K562 (cell line): Measurements from ENCODE around the gene ARFGEF3. TPM values are rescaled to one million over a fixed set of nuclear protein-coding genes. Genes with fewer than 3 reads are reported as not detected.

Source experiments
- ATAC-seq: fragments of 200-7000 bp; cut with Tn5 transposase; 3 replicates; pipeline ENCODE4 v1.9.1; 2020; ENCODE audit warnings: moderate library complexity
- BruUV-seq: library from RNA; stranded (reverse); fragments of 400-500 nt; replicated peaks from 2 replicates; lab custom pipeline; 2021; lab: Mats Ljungman, UMichigan
- CTCF ChIA-PET: fragments of 300-600 bp; formaldehyde crosslinking; extraction: SDS; loops from one replicate; lab custom pipeline; 2021; ENCODE audit warnings: low intra/inter-chr PET ratio; lab: Yijun Ruan, JAX
- POLR2A ChIA-PET: fragments of 300-600, 350-650 bp; sonication (Branson Sonifier 250); formaldehyde crosslinking; extraction: SDS; loops from one replicate; lab custom pipeline; 2021; ENCODE audit warnings: antibody characterized with exemption, inconsistent platforms; lab: Yijun Ruan, JAX
- DNase-seq, 4 experiments: peaks; one replicate each; pipeline versions ENCODE4 v3.0.0 to v3.0.0-alpha.2; 2011 to 2018; ENCODE audit warnings: low spot score in 3 of 4, mixed read lengths in 3 of 4; ENCODE audit errors: extremely low read depth in 1 of 4
- FAIRE-seq: peaks from 2 replicates; lab custom pipeline; 2011; peaks lifted over from hg19 to GRCh38; lab: Jason Lieb, UNC
- H2AFZ ChIP-seq: 2 replicates; pipeline ENCODE4 v1.6.0; 2011; ENCODE audit warnings: low read depth, low read length, control low read depth, inconsistent platforms
- H3K27ac ChIP-seq: fragments of 200-600 bp; 3 replicates; pipeline ENCODE4 v1.8.0; 2011; ENCODE audit warnings: low read depth, mild to moderate bottlenecking, control low read depth, inconsistent platforms, low read length, moderate library complexity, mixed read lengths; ENCODE audit errors: extremely low read depth
- H3K27me3 ChIP-seq, 2 experiments: fragments of 300-600 bp in 1 of 2; 2 replicates in 1 of 2; 3 replicates in 1 of 2; pipeline versions ENCODE4 v1.6.0 to v1.8.0; 2011; ENCODE audit warnings: inconsistent platforms in 2 of 2, low read length in 2 of 2, mild to moderate bottlenecking in 1 of 2, mixed read lengths in 1 of 2, moderate library complexity in 1 of 2; ENCODE audit not compliant: control insufficient read depth in 2 of 2, insufficient read depth in 2 of 2
- H3K36me3 ChIP-seq: fragments of 300-600 bp; 3 replicates; pipeline ENCODE4 v1.8.0; 2011; ENCODE audit warnings: mild to moderate bottlenecking, low read length, inconsistent platforms; ENCODE audit not compliant: control insufficient read depth, insufficient read depth
- H3K4me1 ChIP-seq, 2 experiments: fragments of 200-600 bp in 1 of 2; replicated peaks in 1 of 2; 2 replicates in 1 of 2; 3 replicates in 1 of 2; pipeline versions ENCODE4 v1.5.1 to v1.8.0; 2011; ENCODE audit warnings: inconsistent platforms in 2 of 2, low read length in 2 of 2, mild to moderate bottlenecking in 1 of 2, mixed read lengths in 1 of 2, moderate library complexity in 1 of 2; ENCODE audit not compliant: control insufficient read depth in 2 of 2, insufficient read depth in 2 of 2
- H3K4me2 ChIP-seq: 2 replicates; pipeline ENCODE4 v1.6.1; 2011; ENCODE audit warnings: low read length, control low read depth, inconsistent platforms, mixed read lengths; ENCODE audit not compliant: insufficient read depth
- H3K4me3 ChIP-seq: fragments of 200-600 bp; sonication (generic), shearing (Covaris generic); 2 replicates; pipeline ENCODE4 v1.5.1; 2016; ENCODE audit warnings: control low read depth, inconsistent platforms
- H3K79me2 ChIP-seq: fragments of 200-600 bp; 3 replicates; pipeline ENCODE4 v1.8.0; 2011; ENCODE audit warnings: low read length, inconsistent platforms; ENCODE audit not compliant: control insufficient read depth, insufficient read depth
- H3K9ac ChIP-seq, 2 experiments: 2 replicates each; pipeline versions ENCODE4 v1.6.0 to v1.6.1; 2011; ENCODE audit warnings: low read depth in 2 of 2, low read length in 2 of 2, control low read depth in 1 of 2, inconsistent platforms in 1 of 2, mild to moderate bottlenecking in 1 of 2, mixed read lengths in 1 of 2; ENCODE audit not compliant: insufficient read depth in 1 of 2
- H3K9me1 ChIP-seq: one replicate; pipeline ENCODE4 v1.6.0; 2011; ENCODE audit warnings: inconsistent platforms, mild to moderate bottlenecking, low read length, moderate library complexity; ENCODE audit not compliant: control insufficient read depth, insufficient read depth
- H3K9me3 ChIP-seq: replicated peaks from 2 replicates; pipeline ENCODE4 v1.5.1; 2011; ENCODE audit warnings: low read depth, low read length, inconsistent platforms; ENCODE audit not compliant: control insufficient read depth, insufficient read depth
- H4K20me1 ChIP-seq: replicated peaks from 2 replicates; pipeline ENCODE4 v1.6.1; 2011; ENCODE audit warnings: low read length, inconsistent platforms, mixed read lengths; ENCODE audit not compliant: control insufficient read depth, insufficient read depth
- HDAC3 ChIP-seq: fragments of 450-650 bp; IDR thresholded peaks from 2 replicates; pipeline ENCODE4 v1.6.1; 2018; ENCODE audit warnings: borderline replicate concordance, mild to moderate bottlenecking, moderate library complexity; ENCODE audit not compliant: partially characterized antibody
- POLR2AphosphoS2 ChIP-seq: IDR thresholded peaks from 2 replicates; pipeline ENCODE4 v1.6.1; 2012; ENCODE audit warnings: low read length, improper control_type of control experiment
- RBBP5 ChIP-seq: fragments of 200-600 bp; sonication (generic); IDR thresholded peaks from 2 replicates; pipeline ENCODE4 v1.6.1; 2012; ENCODE audit warnings: borderline replicate concordance, mild to moderate bottlenecking, low read length, control low read depth, inconsistent platforms; ENCODE audit not compliant: insufficient read depth, poor library complexity, severe bottlenecking
- SIRT6 ChIP-seq: IDR thresholded peaks from one replicate; pipeline ENCODE4 v1.6.1; 2012; ENCODE audit warnings: low read depth, mild to moderate bottlenecking, control low read depth, inconsistent platforms, low read length, moderate library complexity
- ZNF134 ChIP-seq: fragments of 250-450 bp; sonication (Bioruptor Pico); conservative IDR thresholded peaks from 2 replicates; pipeline ENCODE4 v1.4.0; 2020
- ZNF184 ChIP-seq: sonication (generic); formaldehyde crosslinking; IDR thresholded peaks from 2 replicates; pipeline ENCODE4 v1.5.0; 2020; ENCODE audit warnings: missing genetic modification reagents
- ZNF589 ChIP-seq: fragments of 200-800 bp; sonication (Bioruptor generic); IDR thresholded peaks from 2 replicates; pipeline ENCODE4 v1.6.1; 2016; ENCODE audit warnings: low read depth, missing genetic modification characterization, missing compliant biosample characterization
- WGBS: fragments of 100-300 bp; shearing (Covaris generic); methylation state at CpG from one replicate; pipeline ENCODE4 v1.1.6; 2016; ENCODE audit warnings: low coverage, mixed read lengths; ENCODE audit not compliant: insufficient coverage; ENCODE audit errors: missing lambda C conversion rate; 5-methylcytosine and 5-hydroxymethylcytosine counted together
- in situ Hi-C: fragments of 300-500 bp; cut with MboI; formaldehyde crosslinking; loops from 4 replicates; pipeline ENCODE4 v1.15.0; 2018; ENCODE audit warnings: inconsistent platforms, mixed read lengths
- intact Hi-C: fragments of 100-400 bp; cut with micrococcal nuclease; formaldehyde crosslinking; loops from 2 replicates; pipeline ENCODE4 v1.14.2; 2022
- polyA plus RNA-seq, 8 experiments: library from polyadenylated mRNA; depleted of rRNA in 4 of 8; stranded (reverse) in 5 of 8; unstranded in 3 of 8; fragments of >200 nt; fragmentation: Nextera tagmentation in 2 of 8; fragmentation: Illumina TruSeq in 1 of 8; extraction: Ambion mirVana in 2 of 8; extraction: Trizol in 1 of 8; gene quantifications; 2 replicates each; pipeline versions ENCODE4 v1.2.1 to v1.2.3, GENCODE V29; 2011 to 2014; ENCODE audit warnings: inconsistent platforms in 1 of 8, missing spikeins in 1 of 8
- total RNA-seq, 7 experiments: library from RNA; depleted of rRNA in 6 of 7; stranded (reverse); fragments of >200 nt in 6 of 7; fragmentation: Illumina TruSeq in 2 of 7; extraction: Trizol in 2 of 7; gene quantifications; 2 replicates each; pipeline versions ENCODE4 v1.2.1 to v1.2.3, GENCODE V29; 2011 to 2021; ENCODE audit warnings: low replicate concordance in 1 of 7
- TF ChIP-seq, protein P1 (sequence below): fragments of 250-450 bp; sonication (Bioruptor Pico); IDR thresholded peaks from 2 replicates; pipeline ENCODE4 v1.8.0; 2022; ENCODE audit warnings: moderate library complexity, mild to moderate bottlenecking, inconsistent platforms
- TF ChIP-seq, protein P2 (sequence below): fragments of 250-450 bp; sonication (Bioruptor Pico); IDR thresholded peaks from 2 replicates; pipeline ENCODE4 v1.5.0; 2021; ENCODE audit warnings: mild to moderate bottlenecking, moderate library complexity

Gene ARFGEF3
- total and polyA plus RNA-seq, 9 of the 15 experiments (the other 6 are each of a cell fraction or from before 2014, with no cell fraction given): under 0.01 to 0.02 TPM; not detected in 7

GRCh38 chr6:138162111-138162954, 594 bp downstream of the ARFGEF3 start:
- no peak for ATAC-seq
- in situ Hi-C loops: no loop called here
- WGBS: 25% methylated on average over 49 of the region's 53 CpGs
- no peak for FAIRE-seq
- no peak overlapping the region for H3K9ac ChIP-seq
- no peak for TF ChIP-seq SIRT6
- TF ChIP-seq ZNF134 (CRISPR knock-in tag): peak; percentile 77
- H3K4me1 ChIP-seq: peaks cover 0 to 12% of the 10 kb centered on the region in 2 experiments; a peak in 2 of 5 replicates
- H3K27ac ChIP-seq: no peak overlapping the region
- intact Hi-C loops: no loop called here
- ChIA-PET CTCF (no interaction called here), POLR2A (interaction anchor here (0.6 kb wide), 1 partner anchor 347 kb away, joined by 3 read pairs; no protein-coding TSS in a partner anchor)
- H3K4me2 ChIP-seq: no peak overlapping the region
- no peaks in the 10 kb centered on the region for H3K79me2 ChIP-seq
- H3K9me1 ChIP-seq: no peaks in the 10 kb centered on the region
- H3K4me3 ChIP-seq: no peak overlapping the region
- no peak overlapping the region for H2AFZ ChIP-seq
- no peaks in the 10 kb centered on the region for H3K36me3 ChIP-seq
- no TSS peak for BruUV-seq
- H3K9me3 ChIP-seq: no peaks in the 10 kb centered on the region
- DNase-seq: no peak
- H3K27me3 ChIP-seq: peaks cover 19 to 31% of the 10 kb centered on the region in 2 experiments
- H4K20me1 ChIP-seq: no peaks in the 10 kb centered on the region; the same call in 1 of the 2 replicates

DNA sequence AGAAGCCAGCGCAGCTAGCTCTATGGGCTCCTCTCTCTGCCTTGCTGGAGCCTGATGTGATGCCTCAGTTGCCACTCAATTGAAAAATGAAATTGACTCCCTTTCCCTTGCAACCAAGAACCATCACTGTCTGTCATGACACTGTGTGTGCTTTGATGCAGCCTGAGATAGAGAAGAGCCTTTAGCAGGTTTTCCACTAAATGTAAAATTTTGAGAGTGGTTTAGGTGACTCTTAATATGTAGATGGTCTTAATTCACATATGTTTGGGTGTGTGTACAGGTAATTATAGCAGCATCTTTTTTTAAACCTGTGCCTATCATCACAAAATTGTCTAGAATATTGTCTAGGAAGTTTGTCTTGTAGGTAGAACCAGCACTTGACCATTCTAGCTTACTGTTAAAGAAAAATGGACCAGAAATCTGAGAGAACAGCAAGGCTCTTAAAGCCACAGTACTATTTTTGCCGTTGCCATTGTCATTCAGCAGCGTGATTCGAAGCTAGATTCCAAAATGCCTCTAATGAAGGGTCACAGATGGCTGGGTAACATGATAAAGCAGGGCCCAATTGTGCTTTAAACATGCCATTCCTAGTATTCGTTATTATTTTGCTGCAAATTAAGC, 1.3 kb downstream of the ARFGEF3 start:
- in situ Hi-C loops (no loop called here), intact Hi-C loops (no loop called here)
- peaks cover 0 to 12% of the 10 kb centered on the region in 2 experiments; a peak in 2 of 5 replicates for H3K4me1 ChIP-seq
- CTCF ChIA-PET: no interaction called here
- no peaks in the 10 kb centered on the region for H3K36me3 ChIP-seq
- FAIRE-seq: no peak
- H3K27ac ChIP-seq: no peak overlapping the region
- no peaks in the 10 kb centered on the region for H3K79me2 ChIP-seq
- H4K20me1 ChIP-seq: no peaks in the 10 kb centered on the region; the same call in 1 of the 2 replicates
- H3K4me3 ChIP-seq: no peak overlapping the region
- POLR2A ChIA-PET: no interaction called here
- H3K4me2 ChIP-seq: no peak overlapping the region
- no peaks in the 10 kb centered on the region for H3K9me3 ChIP-seq
- H3K27me3 ChIP-seq: peaks cover 19 to 31% of the 10 kb centered on the region in 2 experiments
- ATAC-seq: no peak
- WGBS: under 1% methylated on average over 5 of the region's 5 CpGs
- no peak for DNase-seq
- no peak overlapping the region for H2AFZ ChIP-seq
- no peaks in the 10 kb centered on the region for H3K9me1 ChIP-seq
- no TSS peak for BruUV-seq
- H3K9ac ChIP-seq: no peak overlapping the region
- TF ChIP-seq ZNF589 (CRISPR knock-in tag): no peak
- TF ChIP-seq, protein P1, sequence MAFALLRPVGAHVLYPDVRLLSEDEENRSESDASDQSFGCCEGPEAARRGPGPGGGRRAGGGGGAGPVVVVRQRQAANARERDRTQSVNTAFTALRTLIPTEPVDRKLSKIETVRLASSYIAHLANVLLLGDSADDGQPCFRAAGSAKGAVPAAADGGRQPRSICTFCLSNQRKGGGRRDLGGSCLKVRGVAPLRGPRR (CRISPR knock-in tag): no peak
- TF ChIP-seq, protein P2, sequence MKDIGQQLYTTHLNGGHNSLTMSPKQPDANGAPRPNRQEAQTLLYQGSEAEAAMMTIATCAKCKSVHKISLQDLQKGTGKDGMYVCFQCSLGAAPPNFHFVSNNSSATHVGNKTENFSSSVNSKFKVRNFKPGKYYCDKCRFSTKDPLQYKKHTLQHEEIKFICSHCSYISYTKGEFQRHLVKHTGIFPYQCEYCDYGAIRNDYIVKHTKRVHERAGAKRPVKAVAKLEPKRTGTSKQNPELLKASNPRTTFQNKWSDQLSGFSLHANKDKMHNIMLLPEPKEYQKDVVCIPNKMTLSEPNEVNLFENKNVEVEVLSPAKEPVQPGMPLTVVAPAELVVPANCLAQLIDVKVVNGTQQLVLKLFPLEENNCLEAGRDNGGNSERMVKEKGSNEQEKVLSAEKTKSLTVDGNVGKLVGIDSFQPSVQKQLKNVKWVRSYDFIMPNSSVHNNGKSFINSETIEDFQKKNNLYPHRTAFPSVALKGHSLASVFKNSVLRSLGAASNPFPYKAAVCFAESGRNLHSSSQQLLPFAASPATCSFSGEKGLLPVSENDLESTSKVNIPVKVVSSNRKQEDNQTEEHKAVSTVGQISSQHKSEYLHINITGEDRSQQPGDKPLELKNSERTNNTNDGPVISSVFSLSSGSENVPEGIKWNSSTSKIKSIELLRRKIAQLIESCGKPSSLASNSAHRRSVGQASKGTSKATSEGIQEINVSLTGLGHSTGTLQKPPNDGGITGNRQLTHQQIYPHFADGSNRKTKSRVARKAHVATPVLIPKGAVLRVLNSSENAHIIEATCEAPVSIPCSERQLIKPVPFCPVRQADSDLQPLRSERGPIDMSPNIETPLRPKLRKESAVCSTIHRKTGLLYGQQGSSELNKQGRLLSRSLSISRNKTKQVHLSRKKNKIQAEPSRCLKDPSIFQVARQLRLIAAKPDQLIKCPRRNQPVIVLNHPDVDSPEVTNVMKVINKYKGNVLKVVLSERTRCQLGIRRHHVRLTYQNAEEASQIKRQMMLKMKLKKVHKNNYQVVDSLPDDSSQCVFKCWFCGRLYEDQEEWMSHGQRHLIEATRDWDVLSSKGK (CRISPR knock-in tag): no peak
- TF ChIP-seq HDAC3: no peak
- TF ChIP-seq ZNF184 (CRISPR knock-in tag): no peak
- TF ChIP-seq POLR2AphosphoS2: no peak
- no peak for TF ChIP-seq RBBP5
